Gastroesophageal sphincter (tissue), 3 donors: ENCODE results near the gene NLGN1.

ENCODE experiments used
- CTCF ChIP-seq, 4 experiments: fragments of 200-600 bp in 2 of 4; fragments of 450-650 bp in 2 of 4; sonication (generic) in 1 of 4; IDR thresholded peaks; one replicate each; pipeline ENCODE4 v1.5.1; 2017 to 2019; ENCODE audit warnings: antibody characterized with exemption in 4 of 4, mild to moderate bottlenecking in 2 of 4, moderate library complexity in 2 of 4
- POLR2A ChIP-seq, 2 donors: fragments of 450-650 bp; IDR thresholded peaks; one replicate each; pipeline ENCODE4 v1.6.1; 2017; ENCODE audit warnings: antibody characterized with exemption in 2 of 2, mild to moderate bottlenecking in 2 of 2, moderate library complexity in 1 of 2
- POLR2AphosphoS5 ChIP-seq: sonication (generic); formaldehyde crosslinking; IDR thresholded peaks from one replicate; pipeline ENCODE4 v1.6.1; 2017; ENCODE audit warnings: antibody characterized with exemption

- TF ChIP-seq CTCF (IDR thresholded peaks at IDR 0.05) (no peak), POLR2AphosphoS5 (no peak), POLR2A (IDR thresholded peaks at IDR 0.05) (no peak)
Measured at GRCh38 chr3:173630849-173631248, 233.3 kb downstream of the NLGN1 start.
